Measurements from ENCODE around the gene PADI6.

PADI6 gene

DNA sequence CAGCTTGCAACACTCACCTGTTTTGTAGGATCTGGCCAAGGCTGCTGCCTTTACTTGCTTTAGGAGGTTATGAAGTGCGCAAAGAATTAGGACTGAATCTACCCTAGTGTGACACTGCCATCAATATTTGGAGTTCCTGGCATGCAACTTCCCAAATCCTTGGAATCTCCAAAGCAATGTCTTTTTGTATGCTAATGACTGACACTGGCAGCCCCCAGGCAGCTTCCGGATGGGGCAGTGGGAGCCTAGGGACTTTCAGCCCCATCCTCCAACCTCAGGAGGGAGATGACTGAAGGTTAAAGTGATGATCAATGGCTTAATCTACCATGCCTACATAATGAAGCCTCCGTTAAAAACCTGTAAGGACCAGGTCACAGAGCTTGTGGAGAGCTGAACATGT, 62.0 kb downstream of the PADI6 start:
- DNase-seq (ENCODE audit: low read depth in 2 of 2), result no peak

DNA sequence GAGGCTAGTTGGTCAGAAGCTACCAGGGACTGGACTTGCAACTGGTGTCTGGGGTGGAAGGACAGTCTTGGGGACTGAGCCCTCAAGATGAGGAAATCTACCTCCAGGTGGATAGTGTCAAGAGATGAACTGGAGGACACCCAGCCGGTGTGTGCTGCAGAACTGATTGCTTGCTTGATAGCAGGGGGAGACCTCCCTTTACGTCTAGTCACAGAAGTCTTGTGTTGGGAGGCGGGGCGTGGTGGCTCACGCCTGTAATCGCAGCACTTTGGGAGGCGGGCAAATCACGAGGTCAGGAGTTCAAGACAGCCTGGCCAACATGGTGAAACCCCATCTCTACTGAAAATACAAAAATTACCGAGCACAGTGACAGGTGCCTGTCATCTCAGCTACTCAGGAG, 62.6 kb downstream of the PADI6 start:
- DNase-seq (ENCODE audit: low read depth in 2 of 2), result no peak

DNA sequence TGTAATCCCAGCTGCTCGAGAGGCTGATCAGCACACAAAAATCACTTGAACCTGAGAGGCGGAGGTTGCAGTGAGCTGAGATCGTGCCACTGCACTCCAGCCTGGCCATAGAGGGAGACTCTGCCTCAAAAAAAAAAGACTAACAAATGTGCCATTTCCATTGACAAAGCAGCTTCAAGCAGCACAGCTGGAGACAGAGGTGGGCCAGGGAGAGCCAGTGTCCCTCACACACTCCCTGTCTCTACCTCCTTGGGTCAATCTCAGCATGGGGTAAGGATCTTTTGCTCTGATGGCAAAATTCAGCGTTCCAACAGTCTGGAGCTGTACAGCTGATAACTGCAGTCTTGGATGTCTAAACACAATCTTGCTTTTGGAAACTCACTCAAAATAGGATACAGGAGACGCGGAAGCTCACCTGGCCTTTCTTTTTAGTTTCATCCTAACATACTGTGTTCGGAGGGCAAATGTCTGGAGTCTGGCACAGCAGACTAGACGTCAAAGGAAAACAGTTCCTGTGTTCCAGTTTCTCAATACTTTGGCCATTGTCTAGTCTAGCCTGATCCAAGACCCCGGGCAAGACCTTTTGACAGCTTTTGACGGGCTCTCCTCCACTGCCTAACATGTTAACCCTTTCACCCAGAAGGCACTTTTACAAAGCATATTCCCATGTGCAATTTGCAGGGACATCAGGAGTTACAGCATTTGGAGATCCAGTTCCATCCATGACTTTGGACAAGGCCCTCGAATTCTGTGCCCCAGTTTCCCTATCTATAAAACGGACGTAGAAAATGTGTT, 64.6 kb downstream of the PADI6 start:
- DNase-seq (ENCODE audit: low read depth in 2 of 2), result no peak

DNA sequence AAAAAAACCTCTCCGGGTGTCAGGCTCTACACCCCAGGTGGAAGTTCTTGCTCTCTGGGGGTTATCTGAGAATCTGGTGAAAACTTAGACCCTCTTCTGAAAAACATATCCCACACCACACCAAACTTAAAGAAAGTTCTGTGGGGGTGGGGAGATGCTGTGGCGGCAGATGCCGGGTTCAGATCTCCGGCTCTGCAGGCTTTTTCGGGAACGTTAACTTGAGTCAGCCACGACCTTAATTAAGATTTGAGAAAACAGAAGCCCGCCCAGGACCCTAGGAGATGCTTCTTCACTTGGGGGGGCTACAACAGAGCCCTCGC, 65.2 kb downstream of the PADI6 start:
- DNase-seq (ENCODE audit: low read depth in 2 of 2), result no peak

DNA sequence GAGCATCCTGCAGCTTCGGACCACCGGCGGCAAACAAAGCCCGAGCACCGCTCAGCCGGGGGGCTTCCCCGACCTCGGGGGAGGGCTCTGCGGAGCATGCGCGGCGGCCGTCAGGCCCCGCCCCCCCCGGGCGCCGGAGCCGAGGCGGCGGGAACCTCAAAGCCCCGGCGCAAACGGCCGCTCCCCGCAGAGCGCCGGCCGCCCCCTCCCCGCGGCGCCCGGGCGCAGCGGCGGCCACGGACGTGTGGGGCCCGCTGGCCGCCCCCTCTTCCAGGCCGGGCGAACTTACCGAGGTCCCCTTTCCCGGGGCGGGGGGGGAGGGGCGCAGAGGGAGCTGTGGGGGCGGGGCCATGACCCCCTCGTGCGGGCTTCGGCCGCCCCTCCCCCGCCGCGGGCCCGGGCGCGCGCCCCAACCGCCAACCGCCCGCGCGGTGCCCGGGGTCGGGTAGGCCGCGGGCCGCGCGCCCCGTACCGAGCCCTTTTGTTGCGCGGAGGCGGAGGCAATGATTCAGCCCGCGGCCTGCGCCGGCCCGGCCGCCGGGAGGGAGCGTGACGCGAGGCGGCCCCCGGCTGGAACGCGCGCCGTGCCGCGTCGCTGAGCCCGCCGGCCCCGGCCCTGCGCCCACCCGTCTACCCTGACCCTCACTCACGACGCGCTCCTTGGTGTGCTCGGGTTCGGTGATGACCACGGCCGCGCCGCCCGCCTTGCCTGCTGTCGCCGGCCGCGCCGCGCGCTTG, 65.8 kb downstream of the PADI6 start:
- DNase-seq (ENCODE audit: low read depth in 2 of 2), result no peak

DNA sequence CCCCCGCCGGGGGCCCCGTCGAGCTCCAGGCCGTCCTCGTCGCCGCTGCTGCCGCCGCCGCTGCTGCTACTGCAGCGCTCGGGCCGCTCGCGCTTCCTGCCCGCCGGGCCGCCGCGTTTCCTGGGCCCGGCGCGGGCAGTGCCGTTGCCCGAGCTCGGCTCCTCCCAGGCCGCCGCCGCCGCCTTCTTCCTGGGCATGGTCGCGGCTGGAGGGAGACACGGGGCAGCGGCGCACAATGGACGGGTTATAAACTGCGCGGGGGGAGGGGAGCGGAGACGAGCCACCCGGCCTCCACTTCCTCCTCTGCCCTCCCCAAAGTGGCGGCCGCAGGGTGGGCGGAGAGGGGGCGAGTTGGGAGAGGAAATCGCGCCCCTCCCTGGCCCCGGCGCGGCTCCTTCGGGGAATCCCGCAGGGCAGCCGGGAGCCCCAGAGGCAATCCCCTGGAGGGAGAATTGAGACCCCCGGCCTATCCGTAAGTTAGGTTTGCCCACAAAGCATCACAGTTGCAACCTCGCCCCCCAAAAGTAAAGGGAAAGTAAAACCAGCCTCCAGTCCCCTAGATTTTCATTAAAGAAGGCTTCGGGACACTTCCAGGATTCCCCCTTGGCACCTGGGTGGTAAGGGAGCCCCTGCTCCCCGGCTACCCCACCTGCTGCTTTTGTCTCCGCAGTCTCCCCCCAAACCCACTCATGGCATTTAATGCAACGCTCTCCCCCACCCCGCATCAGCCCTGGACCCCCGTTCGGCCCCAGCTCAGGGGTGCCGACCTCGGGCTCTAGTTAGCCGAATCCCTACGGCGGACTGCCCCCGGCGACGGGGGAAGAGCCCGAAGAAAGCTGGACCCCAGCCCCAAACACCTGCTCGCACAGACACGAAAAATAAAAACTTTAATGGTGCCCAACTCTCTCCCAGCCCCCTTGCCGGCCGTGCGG, 66.6 kb downstream of the PADI6 start:
- DNase-seq (ENCODE audit: low read depth in 2 of 2), result no peak

DNA sequence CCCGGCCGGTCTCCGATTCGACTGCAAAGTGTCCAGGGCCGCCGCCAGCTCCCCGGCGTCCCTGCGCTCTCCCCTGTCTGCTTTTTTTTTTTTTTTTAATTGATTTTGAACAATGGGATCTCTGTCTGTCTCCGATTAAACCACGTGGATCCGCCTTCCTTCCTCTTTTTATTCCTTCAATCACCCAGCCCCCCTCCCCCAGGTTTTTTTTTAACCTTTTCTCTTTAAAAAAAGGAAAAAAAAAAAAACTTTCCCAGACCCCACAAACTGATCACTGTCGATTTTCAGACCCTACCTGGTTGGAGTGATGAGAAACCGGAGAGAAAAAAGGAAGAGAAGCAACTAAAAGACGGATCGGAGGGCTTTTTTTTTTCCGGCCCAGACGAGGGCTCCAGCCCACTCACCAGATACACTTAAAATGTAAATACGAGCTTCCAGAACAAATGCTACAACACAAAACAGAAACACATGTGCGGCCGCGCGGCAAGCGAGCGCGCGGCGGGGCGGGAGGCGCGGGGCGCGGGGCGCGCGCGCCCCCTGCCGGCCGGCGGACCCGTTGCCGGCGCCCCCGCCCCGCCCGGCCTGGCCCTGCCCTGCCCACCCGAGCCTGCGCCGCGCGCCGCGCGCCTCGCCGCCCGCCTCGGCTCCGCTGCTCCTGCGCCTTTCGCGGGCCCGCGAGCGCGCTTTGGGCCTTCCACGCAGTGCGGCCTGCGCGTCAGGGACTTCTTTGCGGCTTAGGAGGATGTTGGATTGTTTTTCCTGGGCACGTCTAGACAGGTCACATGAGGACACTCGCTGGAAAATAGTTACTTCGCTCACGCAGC, 67.5 kb downstream of the PADI6 start, which contains the start of gene RCC2:
TSS of gene RCC2 (minus strand) at position 428 of the 824 bp plus-strand sequence. CDS start 1,163 bp downstream, outside the sequence.
- peak; percentile 54 to 63 for DNase-seq (ENCODE audit: low read depth in 2 of 2)

DNA sequence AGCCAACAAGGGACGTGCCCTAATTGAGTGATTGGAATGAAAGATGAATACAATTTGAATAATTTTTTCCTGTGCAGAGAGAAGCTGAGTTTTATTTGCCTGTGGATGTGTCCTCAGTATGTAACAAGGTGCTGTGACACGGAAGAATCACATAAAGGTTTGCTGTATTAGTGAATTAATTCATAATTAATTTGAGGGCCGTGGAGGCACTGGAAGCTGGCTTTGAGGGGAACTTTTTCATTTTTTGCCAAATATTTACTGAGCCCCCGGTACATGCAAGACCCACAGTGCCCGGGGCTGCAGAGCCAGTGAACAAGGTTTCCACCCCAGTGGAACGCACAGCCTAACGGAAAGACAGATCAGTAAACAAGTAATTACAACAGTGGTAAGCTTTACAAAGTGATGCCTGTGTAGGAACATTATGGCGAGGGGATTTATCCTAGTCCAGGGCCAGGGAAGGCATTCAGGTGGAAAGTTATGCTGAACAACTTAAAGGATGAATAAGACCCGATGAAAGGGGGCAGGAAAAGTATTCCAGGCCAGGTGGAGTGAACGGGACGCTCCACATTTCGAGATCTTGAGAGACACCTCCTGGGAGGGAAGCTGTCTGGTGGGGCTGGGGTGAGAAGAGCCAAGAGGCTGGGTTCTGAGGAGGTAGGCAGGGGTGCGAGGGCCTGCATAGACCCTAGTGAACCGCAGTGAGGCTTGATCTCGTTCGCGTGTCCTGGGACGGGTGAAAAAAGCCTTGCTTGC, 68.3 kb downstream of the PADI6 start:
- DNase-seq (ENCODE audit: low read depth in 2 of 2), result no peak

DNA sequence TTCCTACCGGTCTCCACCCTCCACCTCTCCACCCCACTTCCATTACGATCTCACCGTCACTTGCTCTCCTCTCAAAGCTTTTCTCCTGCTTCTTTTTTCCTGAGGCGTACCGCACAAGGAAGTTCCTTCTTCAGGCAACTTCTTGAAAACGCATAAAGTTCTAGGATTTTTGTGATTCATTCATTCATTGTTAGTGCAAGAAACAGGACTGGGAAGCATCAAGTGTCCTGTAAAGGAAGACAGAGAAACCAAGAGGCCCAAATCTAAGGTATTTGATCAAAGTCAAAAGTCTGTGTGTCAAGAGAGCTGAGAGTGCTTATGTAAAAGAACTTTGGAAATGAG, 68.8 kb downstream of the PADI6 start:
- DNase-seq (ENCODE audit: low read depth in 2 of 2), result no peak

DNA sequence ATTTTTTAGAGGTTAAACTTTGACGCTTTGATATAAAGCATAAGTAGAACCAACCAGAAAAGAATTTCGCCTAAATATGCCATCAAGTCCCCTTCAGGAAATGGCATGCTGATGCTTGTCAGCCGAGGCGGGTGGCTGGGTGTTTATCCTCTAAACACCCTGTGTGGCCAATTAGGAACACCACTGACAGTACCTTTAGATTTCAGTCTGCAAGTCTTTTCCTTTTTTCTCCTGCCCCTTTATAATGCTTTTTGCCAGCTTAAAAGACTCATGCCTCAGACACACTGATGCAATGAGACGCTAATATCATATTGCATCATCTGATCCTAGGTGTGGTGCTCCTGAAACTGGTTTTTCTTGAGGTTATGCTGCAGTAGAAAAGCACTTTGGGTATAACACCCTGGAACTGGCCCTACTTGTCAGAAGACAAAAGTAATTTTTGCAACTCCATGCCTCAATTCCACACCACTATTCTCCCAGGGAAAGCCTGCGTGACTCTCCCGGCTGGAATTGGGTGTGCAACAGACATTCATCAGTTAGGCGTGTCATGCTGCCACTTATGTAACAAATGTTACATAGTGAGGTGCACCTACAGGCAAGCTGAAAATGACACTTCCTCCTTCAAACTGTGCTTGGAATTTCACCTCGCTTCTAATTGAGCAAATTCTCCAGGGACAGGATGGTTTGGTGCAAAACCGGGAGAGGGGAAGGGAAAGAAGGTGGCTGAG, 69.4 kb downstream of the PADI6 start:
- peak; percentile 55 to 56 for DNase-seq (ENCODE audit: low read depth in 2 of 2)

DNA sequence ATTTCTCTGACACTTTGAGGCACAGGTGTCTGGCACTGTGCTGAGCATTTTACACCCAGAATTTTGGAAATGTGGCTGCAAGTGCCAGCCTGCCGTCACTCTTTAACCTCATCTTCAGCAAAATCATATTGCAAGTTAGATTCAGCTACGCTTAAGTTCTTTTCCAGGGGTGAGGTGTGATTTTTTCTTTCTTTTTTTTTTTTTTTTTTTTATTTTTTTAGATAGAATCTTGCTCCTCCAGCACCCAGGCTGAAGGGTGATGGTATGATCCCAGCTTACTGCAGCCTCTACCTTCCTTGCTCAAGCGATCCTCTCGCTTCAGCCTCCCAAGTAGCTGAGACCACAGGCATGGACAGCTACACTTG, 70.0 kb downstream of the PADI6 start:
- no peak for DNase-seq (ENCODE audit: low read depth in 2 of 2)

DNA sequence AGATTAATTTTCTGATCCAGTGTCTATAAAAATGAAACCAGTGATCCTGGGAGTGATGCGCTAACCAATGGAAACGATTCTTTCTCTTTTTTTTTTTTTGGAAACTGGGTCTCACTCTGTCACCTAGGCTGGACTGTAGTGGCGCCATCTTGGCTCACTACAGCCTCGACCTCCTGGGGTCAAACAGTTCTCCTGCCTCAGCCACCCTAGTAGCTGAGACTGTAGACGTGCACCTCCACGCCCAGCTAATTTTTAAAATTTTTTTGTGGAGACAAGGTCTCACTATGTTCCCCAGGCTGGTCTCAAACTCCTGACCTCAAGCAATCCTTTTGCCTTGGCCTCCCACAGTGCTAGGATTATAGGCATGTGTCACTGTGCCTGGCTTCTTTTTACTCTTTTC, 70.8 kb downstream of the PADI6 start:
- DNase-seq (ENCODE audit: low read depth in 2 of 2), result no peak

DNA sequence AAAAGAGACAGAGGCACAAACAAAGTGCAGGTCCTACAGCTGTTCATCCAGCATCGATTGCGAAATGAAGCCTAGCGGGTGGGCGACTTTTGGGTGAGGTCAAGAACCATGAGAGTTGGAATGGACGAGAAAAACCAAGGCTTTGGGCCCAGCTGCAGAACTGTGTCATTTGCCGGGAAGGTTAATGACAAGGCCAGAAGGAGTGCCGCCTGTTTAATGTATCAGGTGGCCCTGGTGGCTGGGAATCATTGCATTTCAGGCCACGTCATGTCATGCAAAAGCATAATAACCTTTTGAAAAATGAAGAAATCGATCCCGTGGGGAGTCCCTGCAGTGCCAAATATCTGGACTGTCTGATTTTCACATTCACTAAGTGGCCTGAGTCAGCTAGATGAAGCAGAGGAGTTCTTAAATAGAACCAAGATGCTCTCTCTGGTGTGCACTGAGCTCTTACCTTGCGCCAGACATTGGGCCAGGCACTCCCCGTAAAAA, 75.6 kb downstream of the PADI6 start:
- DNase-seq (ENCODE audit: low read depth in 2 of 2), result no peak

Data from fibroblast of skin of left biceps (primary cell).